MCF 10A (cell line): ENCODE results near the gene AP4S1. TPM values are rescaled to one million over a fixed set of nuclear protein-coding genes. Genes with fewer than 3 reads are reported as not detected.

Experiments
- BruUV-seq: library from RNA; stranded (reverse); fragments of 400-500 nt; replicated peaks from 2 replicates; lab custom pipeline; 2021; lab: Mats Ljungman, UMichigan
- CTCF ChIA-PET: fragments of 300-600 bp; sonication (Branson Sonifier 250); formaldehyde crosslinking; extraction: SDS; loops from one replicate; lab custom pipeline; 2021; ENCODE audit warnings: antibody characterized with exemption, inconsistent platforms; lab: Yijun Ruan, JAX
- POLR2A ChIA-PET: fragments of 300-600, 350-650 bp; sonication (Branson Sonifier 250); formaldehyde crosslinking; extraction: SDS; loops from one replicate; lab custom pipeline; 2020; ENCODE audit warnings: antibody characterized with exemption, inconsistent platforms; lab: Yijun Ruan, JAX
- DNase-seq: peaks from one replicate; pipeline ENCODE4 v3.0.0-alpha.2; 2018; ENCODE audit not compliant: unreplicated experiment
- H3K27ac Mint-ChIP-seq: one replicate; pipeline ENCODE4 v1.8.0; 2022; ENCODE audit warnings: mild to moderate bottlenecking, low read depth, mixed read lengths; ENCODE audit not compliant: unreplicated experiment
- H3K27me3 Mint-ChIP-seq: one replicate; pipeline ENCODE4 v1.8.0; 2022; ENCODE audit warnings: mixed read lengths; ENCODE audit not compliant: insufficient read depth, unreplicated experiment
- H3K36me3 Mint-ChIP-seq: one replicate; pipeline ENCODE4 v1.8.0; 2022; ENCODE audit warnings: mild to moderate bottlenecking, moderate library complexity, mixed read lengths; ENCODE audit not compliant: insufficient read depth, unreplicated experiment
- H3K4me1 Mint-ChIP-seq: one replicate; pipeline ENCODE4 v1.8.0; 2022; ENCODE audit warnings: mixed read lengths; ENCODE audit not compliant: insufficient read depth, unreplicated experiment
- H3K4me3 Mint-ChIP-seq: one replicate; pipeline ENCODE4 v1.8.0; 2022; ENCODE audit warnings: mild to moderate bottlenecking, moderate library complexity, mixed read lengths; ENCODE audit not compliant: unreplicated experiment
- H3K9me3 Mint-ChIP-seq: one replicate; pipeline ENCODE4 v1.8.0; 2022; ENCODE audit warnings: mixed read lengths; ENCODE audit not compliant: unreplicated experiment
- CTCF ChIP-seq: fragments of 200-600 bp; IDR thresholded peaks from one replicate; pipeline ENCODE4 v1.8.0; 2022; ENCODE audit warnings: antibody characterized with exemption, mild to moderate bottlenecking; ENCODE audit not compliant: unreplicated experiment
- intact Hi-C: fragments of 100-400 bp; cut with micrococcal nuclease; formaldehyde crosslinking; loops from 2 replicates; pipeline ENCODE4 v1.14.1; 2022
- total RNA-seq: library from RNA; stranded (reverse); gene quantifications from 2 replicates; pipeline ENCODE4 v1.2.3, GENCODE V29; 2022

The AP4S1 gene
- total RNA-seq, 1 experiment from 2014 or later: 13.4 TPM

DNA sequence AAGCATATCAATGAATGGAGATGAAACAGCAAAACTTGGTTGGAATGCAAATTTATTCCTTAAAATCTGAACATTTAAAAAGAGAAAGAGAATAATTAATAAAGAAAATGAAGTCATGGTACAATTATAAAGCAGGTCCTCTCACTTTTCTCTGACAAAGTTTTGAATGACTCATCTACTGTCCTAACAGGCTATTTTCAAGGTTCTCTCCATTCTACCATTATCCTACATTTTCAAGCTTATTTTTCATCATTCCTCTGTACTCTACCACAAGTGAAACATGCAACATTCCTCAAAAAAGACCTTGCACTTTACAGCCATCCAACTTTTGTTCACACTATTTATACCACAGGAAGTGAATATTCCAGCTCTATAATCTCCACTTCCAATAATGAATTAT is 36.9 kb upstream of the AP4S1 start:
- Mint-ChIP-seq H3K9me3 (no peaks in the 10 kb centered on the region), H3K4me1 (peaks cover 24% of the 10 kb centered on the region), H3K27ac (no peak overlapping the region), H3K36me3 (peaks cover 6% of the 10 kb centered on the region), H3K27me3 (no peaks in the 10 kb centered on the region), H3K4me3 (no peak overlapping the region)
- no peak for DNase-seq
- BruUV-seq: no TSS peak
- ChIA-PET POLR2A (interaction anchor here (0.6 to 1.3 kb wide), 2 partner anchors 38 to 134 kb away, joined by 4 read pairs; no protein-coding TSS in a partner anchor), CTCF (interaction anchor here (0.7 to 1.6 kb wide), 5 partner anchors 8 to 94 kb away, joined by 3 to 6 read pairs (median 3); no protein-coding TSS in a partner anchor)
- no peak for TF ChIP-seq CTCF
- intact Hi-C loops: no loop called here

- TF ChIP-seq CTCF: no peak
- POLR2A ChIA-PET: interaction anchor here (1.5 kb wide), 1 partner anchor 36 kb away, joined by 7 read pairs; the partner anchor contains the start of gene STRN3
- H3K4me1 Mint-ChIP-seq: peaks cover 30% of the 10 kb centered on the region
- CTCF ChIA-PET: interaction anchor here (1.6 kb wide), 1 partner anchor 11 kb away, joined by 6 read pairs; no protein-coding TSS in a partner anchor
- intact Hi-C loops: no loop called here
- no peak overlapping the region for H3K4me3 Mint-ChIP-seq
- BruUV-seq: no TSS peak
- DNase-seq: no peak
- no peaks in the 10 kb centered on the region for H3K27me3 Mint-ChIP-seq
- H3K36me3 Mint-ChIP-seq: peaks cover 6% of the 10 kb centered on the region
- H3K27ac Mint-ChIP-seq: no peak overlapping the region
- H3K9me3 Mint-ChIP-seq: no peaks in the 10 kb centered on the region
Observed at GRCh38 chr14:30990770-30991169, 34.7 kb upstream of the AP4S1 start.

- CTCF ChIA-PET: interaction anchor here (1.6 kb wide), 1 partner anchor 12 kb away, joined by 6 read pairs; no protein-coding TSS in a partner anchor
- intact Hi-C loops: no loop called here
- Mint-ChIP-seq H3K4me1 (peaks cover 27% of the 10 kb centered on the region), H3K27me3 (no peaks in the 10 kb centered on the region), H3K27ac (no peak overlapping the region), H3K4me3 (no peak overlapping the region), H3K36me3 (peaks cover 6% of the 10 kb centered on the region), H3K9me3 (no peaks in the 10 kb centered on the region)
- DNase-seq: no peak
- POLR2A ChIA-PET: interaction anchor here (1.5 kb wide), 1 partner anchor 35 kb away, joined by 7 read pairs; the partner anchor contains the start of gene STRN3
- no TSS peak for BruUV-seq
- TF ChIP-seq CTCF: no peak
Observed at GRCh38 chr14:30991408-30991807, 34.0 kb upstream of the AP4S1 start.

DNA sequence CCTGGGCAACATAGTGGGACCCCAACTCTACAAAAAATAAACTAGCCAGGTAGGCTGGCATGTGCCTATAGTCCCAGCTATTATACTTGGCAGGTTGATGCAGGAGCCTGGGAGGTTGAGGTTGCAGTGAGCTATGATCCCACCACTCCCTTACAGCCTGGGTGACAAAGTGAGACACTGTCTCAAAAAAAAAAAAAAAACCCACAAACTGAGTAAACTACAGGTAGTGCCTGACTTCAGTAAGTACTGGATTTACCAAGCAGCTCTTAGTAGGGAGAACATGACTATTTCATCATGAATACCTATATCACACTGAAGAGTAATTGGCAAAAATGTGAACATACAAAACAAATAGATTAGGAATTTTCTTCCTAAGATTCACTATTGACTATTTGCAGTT is 32.4 kb upstream of the AP4S1 start:
- intact Hi-C loops: no loop called here
- Mint-ChIP-seq H3K36me3 (peaks cover 6% of the 10 kb centered on the region), H3K27ac (no peak overlapping the region), H3K9me3 (no peaks in the 10 kb centered on the region), H3K4me1 (peaks cover 27% of the 10 kb centered on the region), H3K27me3 (no peaks in the 10 kb centered on the region), H3K4me3 (no peak overlapping the region)
- CTCF ChIA-PET: interaction anchor here (0.6 to 2.1 kb wide), 4 partner anchors 9 to 89 kb away, joined by 3 to 10 read pairs (median 6); no protein-coding TSS in a partner anchor
- POLR2A ChIA-PET: interaction anchor here (0.5 to 1.7 kb wide), 4 partner anchors 9 to 150 kb away, joined by 3 to 5 read pairs (median 3); partner anchors contain the start of genes AP4S1 and STRN3
- TF ChIP-seq CTCF: no peak
- no peak for DNase-seq
- no TSS peak for BruUV-seq
